GM18526 (cell line): ENCODE data around the gene RND2.
A peak's percentile ranks its signal among the peaks of the same experiment; 100 is the strongest.

Source experiments
- POLR2A ChIP-seq: IDR thresholded peaks from 3 replicates; pipeline ENCODE4 v1.6.1; 2011; ENCODE audit not compliant: insufficient read length; ENCODE audit errors: extremely low read depth

The RND2 gene

GRCh38 chr17:42999003-42999525 is 26.0 kb upstream of the RND2 start:
- TF ChIP-seq POLR2A, result no peak

GRCh38 chr17:43003542-43004172 is 21.4 kb upstream of the RND2 start:
- peak; percentile 44 for TF ChIP-seq POLR2A

GRCh38 chr17:43006639-43007551 is 18.1 kb upstream of the RND2 start, which contains the start of gene IFI35:
Gene IFI35 (plus strand): TSS chr17:43006784. CDS start chr17:43006948, 164 bp downstream.
- peak; percentile 72 for TF ChIP-seq POLR2A

- TF ChIP-seq POLR2A, result no peak
Observed at GRCh38 chr17:43010667-43011308, 14.2 kb upstream of the RND2 start.

- TF ChIP-seq POLR2A, result no peak
Observed at GRCh38 chr17:43011728-43012472, 13.1 kb upstream of the RND2 start.

GRCh38 chr17:43013296-43013695 is 11.7 kb upstream of the RND2 start:
- no peak for TF ChIP-seq POLR2A

GRCh38 chr17:43014020-43014648 is 10.9 kb upstream of the RND2 start:
- TF ChIP-seq POLR2A, result no peak

GRCh38 chr17:43014649-43015542 is 10.1 kb upstream of the RND2 start:
- TF ChIP-seq POLR2A, result no peak

GRCh38 chr17:43015579-43015978 is 9.5 kb upstream of the RND2 start:
- TF ChIP-seq POLR2A, result no peak

GRCh38 chr17:43016216-43016615 is 8.8 kb upstream of the RND2 start:
- TF ChIP-seq POLR2A, result no peak

- no peak for TF ChIP-seq POLR2A
Observed at GRCh38 chr17:43018008-43018853, 6.8 kb upstream of the RND2 start.

GRCh38 chr17:43018932-43019331 is 6.1 kb upstream of the RND2 start:
- TF ChIP-seq POLR2A, result no peak

- no peak for TF ChIP-seq POLR2A
Observed at GRCh38 chr17:43019418-43019817, 5.6 kb upstream of the RND2 start.
